Gastroesophageal sphincter (tissue), 4 donors: ENCODE results near the gene ABR. TPM values are rescaled to one million over a fixed set of nuclear protein-coding genes. Genes with fewer than 3 reads are reported as not detected.
"Not testable (repeated sequence)": the region's sequence is repeated elsewhere in the genome, so short reads cannot be mapped to it uniquely, and the experiment has no call there.

Experiments used
- ATAC-seq: fragments of 150-250 bp; one replicate; pipeline ENCODE4 v1.9.1; 2016; ENCODE audit warnings: mild to moderate bottlenecking, moderate library complexity
- H3K27ac ChIP-seq, 4 donors: fragments of 200-600 bp; sonication (generic) in 3 of 4; 1 replicate in 3 of 4; 2 replicates in 1 of 4; pipeline ENCODE4 v1.5.1; 2016 to 2019
- H3K27me3 ChIP-seq: fragments of 200-600 bp; sonication (generic); one replicate; pipeline ENCODE4 v1.5.1; 2019
- H3K36me3 ChIP-seq, 2 donors: fragments of 200-600 bp; sonication (generic); one replicate each; pipeline ENCODE4 v1.5.1; 2019; ENCODE audit warnings: control low read depth in 1 of 2
- H3K4me1 ChIP-seq, 3 donors: fragments of 200-600 bp; sonication (generic); 1 replicate in 2 of 3; 2 replicates in 1 of 3; pipeline ENCODE4 v1.5.1; 2016 to 2019; ENCODE audit warnings: control low read depth in 2 of 3
- H3K4me3 ChIP-seq, 2 donors: fragments of 200-600 bp; sonication (generic); one replicate each; pipeline ENCODE4 v1.5.1; 2019; ENCODE audit warnings: mild to moderate bottlenecking in 1 of 2, moderate library complexity in 1 of 2
- H3K9me3 ChIP-seq, 3 donors: fragments of 200-600 bp; sonication (generic); one replicate each; pipeline ENCODE4 v1.5.1; 2017 to 2019; ENCODE audit warnings: control low read depth in 2 of 3
- CTCF ChIP-seq, 4 experiments: fragments of 200-600 bp in 2 of 4; fragments of 450-650 bp in 2 of 4; sonication (generic) in 1 of 4; IDR thresholded peaks; one replicate each; pipeline ENCODE4 v1.5.1; 2017 to 2019; ENCODE audit warnings: antibody characterized with exemption in 4 of 4, mild to moderate bottlenecking in 2 of 4, moderate library complexity in 2 of 4
- EP300 ChIP-seq: sonication (generic); formaldehyde crosslinking; IDR thresholded peaks from one replicate; pipeline ENCODE4 v1.6.1; 2017; ENCODE audit warnings: antibody characterized with exemption, mild to moderate bottlenecking
- POLR2A ChIP-seq, 2 donors: fragments of 450-650 bp; IDR thresholded peaks; one replicate each; pipeline ENCODE4 v1.6.1; 2017; ENCODE audit warnings: antibody characterized with exemption in 2 of 2, mild to moderate bottlenecking in 2 of 2, moderate library complexity in 1 of 2
- POLR2AphosphoS5 ChIP-seq: sonication (generic); formaldehyde crosslinking; IDR thresholded peaks from one replicate; pipeline ENCODE4 v1.6.1; 2017; ENCODE audit warnings: antibody characterized with exemption
- WGBS, 2 donors: methylation state at CpG; one replicate each; pipeline ENCODE4 v1.1.5; 2018; ENCODE audit warnings: low coverage in 1 of 2; 5-methylcytosine and 5-hydroxymethylcytosine counted together
- total RNA-seq, 4 donors: library from RNA; depleted of rRNA; stranded (reverse); fragments of >200 nt; gene quantifications; one replicate each; pipeline ENCODE4 v1.1.0, GENCODE V29; 2016

Gene ABR
- total RNA-seq, 4 donors from 2014 or later = 62.6 to 147 (median 114) TPM

DNA sequence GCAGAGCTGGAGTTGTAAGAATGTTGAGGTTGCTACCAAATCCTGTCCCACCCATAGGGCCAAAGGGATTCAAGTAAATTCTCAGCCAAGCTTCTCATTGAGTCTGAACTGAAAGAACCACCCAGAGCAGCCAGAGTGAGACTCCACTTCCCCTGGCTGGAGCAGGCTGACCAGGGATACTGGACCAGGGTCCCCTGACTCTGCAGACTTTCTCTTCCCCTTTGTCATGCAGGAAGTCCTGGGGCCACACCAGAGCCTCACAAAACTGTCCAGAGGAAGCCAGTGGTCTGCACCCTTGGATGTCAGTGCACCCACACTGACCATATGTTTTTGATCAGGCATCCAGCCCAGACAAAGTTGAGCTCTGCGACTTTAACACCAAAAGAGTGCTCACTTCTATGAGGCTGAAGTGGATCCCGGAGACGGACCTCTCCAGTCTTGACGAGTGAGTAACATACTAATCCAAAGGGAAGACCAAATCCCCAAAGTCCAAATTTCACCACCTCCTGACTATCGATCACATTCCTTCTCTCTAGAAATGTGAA, 204.3 kb downstream of the ABR start:
- H3K27ac ChIP-seq = peak overlapping the region in 2 of 4 donors; percentile 91 to 96
- no peaks in the 10 kb centered on the region for H3K27me3 ChIP-seq
- no peaks in the 10 kb centered on the region for H3K9me3 ChIP-seq
- peaks cover 0 to 56% (median 24%) of the 10 kb centered on the region in 3 donors for H3K4me1 ChIP-seq
- no peak overlapping the region for H3K4me3 ChIP-seq
- no peak for TF ChIP-seq CTCF (IDR thresholded peaks at IDR 0.05)
- TF ChIP-seq POLR2A (IDR thresholded peaks at IDR 0.05) = no peak
- no peak for TF ChIP-seq EP300
- no peak for TF ChIP-seq POLR2AphosphoS5
- no peaks in the 10 kb centered on the region for H3K36me3 ChIP-seq
- no peak for ATAC-seq
- 27 to 40% methylated on average over 4 to 5 of the region's 5 CpGs for WGBS, 2 donors

- not testable (repeated sequence) for H3K36me3 ChIP-seq, ATAC-seq, H3K4me3 ChIP-seq, H3K9me3 ChIP-seq, H3K27me3 ChIP-seq
- WGBS, 2 donors = 60 to 88% methylated on average over 1 of the region's 2 CpGs
- Histone ChIP-seq H3K4me1 (peaks cover 0 to 57% (median 18%) of the 10 kb centered on the region in 3 donors), H3K27ac (peak overlapping the region in 2 of 4 donors; percentile 91 to 96)
These were observed 205.0 kb downstream of the ABR start for GRCh38 chr17:974778-975177.

DNA sequence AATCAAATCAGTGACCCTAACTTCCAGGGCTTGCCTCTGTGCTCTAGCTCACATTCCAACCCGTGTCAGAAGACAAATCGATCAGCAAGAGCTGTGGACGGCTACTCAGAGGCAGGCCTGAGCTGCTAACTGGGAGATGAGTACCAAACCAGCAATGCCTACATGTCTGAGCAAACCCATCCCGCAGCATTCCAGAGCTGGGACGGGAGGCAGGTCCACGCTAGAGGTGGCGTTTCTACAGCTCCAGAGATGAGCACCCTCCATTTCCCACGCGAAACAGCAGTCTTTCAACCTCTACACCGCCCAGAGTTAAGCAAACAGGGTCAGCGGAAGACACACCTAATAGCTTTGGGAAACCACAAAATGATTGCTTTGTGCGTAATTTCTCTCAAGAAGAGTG, 206.7 kb downstream of the ABR start:
- Histone ChIP-seq H3K36me3 (no peaks in the 10 kb centered on the region), H3K9me3 (no peaks in the 10 kb centered on the region), H3K27ac (peak overlapping the region in 1 of 4 donors; percentile 12), H3K27me3 (no peaks in the 10 kb centered on the region), H3K4me3 (no peak overlapping the region), H3K4me1 (peaks cover 0 to 63% (median 21%) of the 10 kb centered on the region in 3 donors)
- 40% methylated on average over 1 of the region's 12 CpGs; no CpG with 5 or more reads in 1 of the 2 donors for WGBS, 2 donors
- no peak for TF ChIP-seq POLR2AphosphoS5
- TF ChIP-seq EP300 = no peak
- no peak for TF ChIP-seq POLR2A (IDR thresholded peaks at IDR 0.05)
- TF ChIP-seq CTCF (IDR thresholded peaks at IDR 0.05) = no peak
- no peak for ATAC-seq

GRCh38 chr17:971861-972260, 207.9 kb downstream of the ABR start:
- 68 to 100% methylated on average over 2 to 6 of the region's 14 CpGs for WGBS, 2 donors
- H3K9me3 ChIP-seq, H3K4me3 ChIP-seq, H3K36me3 ChIP-seq, H3K27me3 ChIP-seq, ATAC-seq: not testable (repeated sequence)
- Histone ChIP-seq H3K27ac (peak overlapping the region in 1 of 4 donors; percentile 79), H3K4me1 (peaks cover 0 to 51% (median 19%) of the 10 kb centered on the region in 3 donors)

DNA sequence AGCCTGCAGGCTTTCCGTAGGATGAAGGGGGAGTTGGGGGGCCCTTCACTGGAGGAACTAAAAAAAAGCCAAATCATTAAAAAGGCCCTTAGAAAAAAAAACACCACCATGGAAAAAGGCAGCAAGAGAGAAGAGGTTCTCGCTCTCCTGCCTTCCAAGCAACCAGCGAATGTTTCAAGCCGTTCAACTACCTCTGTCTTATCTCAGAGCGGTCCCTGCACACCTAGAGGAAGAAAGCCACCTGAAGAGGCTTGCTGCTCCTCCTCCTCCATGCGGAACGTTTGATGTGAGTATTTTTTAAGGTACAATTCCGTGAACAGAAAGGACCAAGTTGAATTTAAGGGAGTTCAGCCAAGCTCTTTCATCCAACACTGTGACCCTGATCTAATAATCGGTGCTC, 209.4 kb downstream of the ABR start:
- no peak for ATAC-seq
- Histone ChIP-seq H3K27ac (peak overlapping the region; percentile 50 to 79 (median 72)), H3K4me1 (peaks cover 0 to 41% (median 9%) of the 10 kb centered on the region in 3 donors), H3K36me3 (no peaks in the 10 kb centered on the region), H3K4me3 (peak overlapping the region; percentile 11 to 40), H3K9me3 (no peaks in the 10 kb centered on the region), H3K27me3 (no peaks in the 10 kb centered on the region)
- TF ChIP-seq POLR2AphosphoS5 (no peak), EP300 (no peak), POLR2A (IDR thresholded peaks at IDR 0.05) (no peak), CTCF (IDR thresholded peaks at IDR 0.05) (no peak)
- WGBS, 2 donors = 67 to 71% methylated on average over 8 to 9 of the region's 9 CpGs

GRCh38 chr17:969811-970355, 209.9 kb downstream of the ABR start:
- no peaks in the 10 kb centered on the region for H3K27me3 ChIP-seq
- 17 to 31% methylated on average over 10 to 17 of the region's 18 CpGs for WGBS, 2 donors
- peak overlapping the region; percentile 11 to 40 for H3K4me3 ChIP-seq
- no peaks in the 10 kb centered on the region for H3K9me3 ChIP-seq
- no peaks in the 10 kb centered on the region for H3K36me3 ChIP-seq
- peaks cover 0 to 41% (median 4%) of the 10 kb centered on the region in 3 donors for H3K4me1 ChIP-seq
- H3K27ac ChIP-seq = peak overlapping the region; percentile 50 to 79 (median 72)
- TF ChIP-seq POLR2AphosphoS5 = peak; percentile 25
- TF ChIP-seq EP300 = peak; percentile 59
- TF ChIP-seq POLR2A (IDR thresholded peaks at IDR 0.05) = no peak
- no peak for TF ChIP-seq CTCF (IDR thresholded peaks at IDR 0.05)
- peak; percentile 62 for ATAC-seq
